Measurements from ENCODE around the gene CYP8B1. TPM values are rescaled to one million over a fixed set of nuclear protein-coding genes. Genes with fewer than 3 reads are reported as not detected.

CYP8B1 gene
- total and polyA plus RNA-seq, 2 of the 8 experiments (the other 6 are each of a cell fraction or from before 2014, with no cell fraction given) = not detected

DNA sequence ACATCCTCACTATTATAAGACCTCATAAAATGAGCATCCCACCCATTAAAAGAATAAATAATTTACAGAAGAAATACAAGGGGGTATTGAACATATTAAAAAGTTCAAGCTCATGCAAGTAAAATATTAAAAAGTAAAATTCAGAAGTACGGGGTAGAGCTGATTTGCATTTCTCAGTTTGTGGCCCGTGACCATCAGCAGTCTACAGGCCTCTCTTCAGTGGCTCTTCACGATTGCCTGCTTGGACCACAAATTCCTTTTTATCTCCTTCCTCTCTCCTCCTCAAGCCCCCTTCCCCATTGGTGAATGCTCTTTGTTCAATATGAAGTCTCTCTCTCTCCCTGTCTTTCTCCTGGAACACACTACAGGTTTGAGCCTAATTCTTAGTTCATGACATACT is 19.1 kb downstream of the CYP8B1 start (continued):
- TF ChIP-seq JUN (IDR thresholded peaks at IDR 0.05; ENCODE audit: low read depth, low read length) (no peak), CEBPB (IDR thresholded peaks at IDR 0.05; ENCODE audit: low read depth, low read length) (no peak), EGR1 (IDR thresholded peaks at IDR 0.05; ENCODE audit: borderline replicate concordance, low read depth, low read length) (no peak), RBBP5 (IDR thresholded peaks at IDR 0.05; ENCODE audit: borderline replicate concordance, low read depth, low read length) (no peak)
- TF ChIP-seq, protein P1, sequence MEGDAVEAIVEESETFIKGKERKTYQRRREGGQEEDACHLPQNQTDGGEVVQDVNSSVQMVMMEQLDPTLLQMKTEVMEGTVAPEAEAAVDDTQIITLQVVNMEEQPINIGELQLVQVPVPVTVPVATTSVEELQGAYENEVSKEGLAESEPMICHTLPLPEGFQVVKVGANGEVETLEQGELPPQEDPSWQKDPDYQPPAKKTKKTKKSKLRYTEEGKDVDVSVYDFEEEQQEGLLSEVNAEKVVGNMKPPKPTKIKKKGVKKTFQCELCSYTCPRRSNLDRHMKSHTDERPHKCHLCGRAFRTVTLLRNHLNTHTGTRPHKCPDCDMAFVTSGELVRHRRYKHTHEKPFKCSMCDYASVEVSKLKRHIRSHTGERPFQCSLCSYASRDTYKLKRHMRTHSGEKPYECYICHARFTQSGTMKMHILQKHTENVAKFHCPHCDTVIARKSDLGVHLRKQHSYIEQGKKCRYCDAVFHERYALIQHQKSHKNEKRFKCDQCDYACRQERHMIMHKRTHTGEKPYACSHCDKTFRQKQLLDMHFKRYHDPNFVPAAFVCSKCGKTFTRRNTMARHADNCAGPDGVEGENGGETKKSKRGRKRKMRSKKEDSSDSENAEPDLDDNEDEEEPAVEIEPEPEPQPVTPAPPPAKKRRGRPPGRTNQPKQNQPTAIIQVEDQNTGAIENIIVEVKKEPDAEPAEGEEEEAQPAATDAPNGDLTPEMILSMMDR (IDR thresholded peaks at IDR 0.05; ENCODE audit: control extremely low read depth in 1 of 3, insufficient read depth in 1 of 3, low read depth in 1 of 3, low read length in 3 of 3) = no peak

Data from H1 (cell line).